ENCODE results near the gene OR51A4. TPM values are rescaled to one million over a fixed set of nuclear protein-coding genes. Genes with fewer than 3 reads are reported as not detected.

The OR51A4 gene
- total and polyA plus RNA-seq, 12 donors: not detected

DNA sequence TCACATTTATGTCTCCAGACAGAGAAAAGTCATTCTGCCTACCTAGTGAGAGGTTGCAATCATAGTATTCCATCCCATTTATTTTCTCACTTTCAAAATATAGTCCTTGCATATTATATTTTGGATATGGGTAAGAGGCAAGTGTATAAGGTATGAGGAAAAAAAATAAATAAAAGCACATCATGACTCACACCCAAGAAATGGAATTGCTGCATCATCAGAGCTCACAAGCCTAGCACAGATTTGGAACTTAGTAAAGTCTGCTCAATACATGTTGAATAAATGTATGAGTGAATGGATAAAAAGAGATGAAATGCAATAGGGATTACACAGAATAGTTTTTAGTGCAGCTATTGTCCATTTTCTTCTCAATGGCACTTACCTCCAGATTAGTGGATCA is 20.8 kb downstream of the OR51A4 start:
- DNase-seq (no peak), ATAC-seq (no peak)
- H3K36me3 ChIP-seq: no peaks in the 10 kb centered on the region
- H3K9me3 ChIP-seq: no peaks in the 10 kb centered on the region
- H3K27me3 ChIP-seq: no peaks in the 10 kb centered on the region
- no peak overlapping the region for H3K27ac ChIP-seq
- intact Hi-C loops (cut with DNase I): no loop called here
- no peak overlapping the region for H3K4me3 ChIP-seq
- no peak for TF ChIP-seq CTCF (IDR thresholded peaks at IDR 0.05)
- H3K4me1 ChIP-seq: no peaks in the 10 kb centered on the region

DNA sequence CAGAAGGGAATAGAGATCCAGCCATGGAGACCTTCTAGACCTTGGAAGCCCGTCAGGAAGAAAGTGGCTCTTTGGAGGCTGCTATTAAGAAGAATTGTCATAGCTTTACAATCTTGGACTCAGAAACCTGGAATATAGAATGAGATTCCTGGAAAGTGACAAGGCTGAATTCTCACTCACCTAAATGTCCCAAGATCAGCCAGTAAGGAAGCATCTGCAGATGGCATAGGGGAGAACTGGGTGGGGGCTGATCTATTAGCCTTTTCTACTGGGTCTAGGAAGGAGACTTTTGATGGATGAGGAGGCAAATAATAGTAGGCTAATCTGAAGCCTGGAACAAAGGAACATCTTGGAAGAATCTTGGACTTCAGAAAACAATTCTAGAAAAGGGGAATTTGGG is 23.2 kb downstream of the OR51A4 start, which contains the start of gene OR51G1:
TSS of gene OR51G1 (minus strand) at position 101 of the 400 bp plus-strand sequence. CDS start at position 101, 0 bp downstream.
- Histone ChIP-seq H3K27ac (no peak within 1 kb of the TSS), H3K36me3 (no peaks in the 10 kb centered on the region), H3K9me3 (no peaks in the 10 kb centered on the region), H3K4me3 (no peak within 1 kb of the TSS), H3K4me1 (no peaks in the 10 kb centered on the region), H3K27me3 (no peaks in the 10 kb centered on the region)
- intact Hi-C loops (cut with DNase I): no loop called here
- 70 to 73% methylated on average over 1 of the region's 1 CpG for WGBS, 2 donors
- no peak for ATAC-seq
- no peak for TF ChIP-seq CTCF (IDR thresholded peaks at IDR 0.05)
- DNase-seq: no peak

DNA sequence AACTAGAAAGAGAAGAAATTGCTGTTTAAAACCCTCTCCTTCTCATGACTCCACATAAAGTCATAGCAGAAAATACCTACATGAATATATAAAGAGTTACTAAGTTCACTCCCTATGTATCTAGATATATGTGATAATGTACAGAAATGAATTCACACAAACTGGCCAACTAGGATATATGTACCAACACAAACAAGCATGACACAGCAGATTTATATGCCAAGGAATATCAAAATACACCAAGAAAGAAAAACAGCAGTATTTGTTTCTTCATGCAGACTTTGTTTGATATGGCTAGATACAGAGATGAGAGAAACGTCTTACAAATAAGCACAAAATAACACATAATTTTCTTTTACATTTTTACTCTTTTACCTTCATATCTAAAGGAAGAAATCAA is 25.1 kb downstream of the OR51A4 start:
- ATAC-seq: no peak
- no peak for TF ChIP-seq CTCF (IDR thresholded peaks at IDR 0.05)
- intact Hi-C loops (cut with DNase I): no loop called here

DNA sequence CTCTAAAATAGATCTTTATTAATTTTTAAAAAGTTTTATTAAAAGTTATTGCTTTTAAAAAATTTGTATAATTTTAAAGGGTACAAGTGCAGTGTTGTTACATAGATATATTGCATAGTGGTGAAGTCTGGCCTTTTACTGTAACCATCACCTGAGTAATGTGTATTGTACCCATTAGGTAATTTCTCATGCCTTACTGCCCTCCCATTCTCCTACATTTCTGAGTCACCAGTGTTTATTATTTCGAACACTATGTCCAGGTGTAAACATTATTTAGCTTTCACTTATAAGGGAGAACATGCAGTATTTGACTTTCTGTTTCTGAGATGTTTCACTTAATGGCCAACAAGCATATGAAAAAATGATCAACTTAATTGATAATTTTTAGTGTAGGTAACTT is 25.6 kb downstream of the OR51A4 start:
- H3K4me1 ChIP-seq: no peaks in the 10 kb centered on the region
- H3K27ac ChIP-seq: no peak overlapping the region
- ATAC-seq (no peak), DNase-seq (no peak)
- no peaks in the 10 kb centered on the region for H3K9me3 ChIP-seq
- WGBS, 2 donors: 81% methylated on average over 1 of the region's 1 CpG
- H3K36me3 ChIP-seq: no peaks in the 10 kb centered on the region
- intact Hi-C loops (cut with DNase I): no loop called here
- H3K27me3 ChIP-seq: no peaks in the 10 kb centered on the region
- H3K4me3 ChIP-seq: no peak overlapping the region
- TF ChIP-seq CTCF (IDR thresholded peaks at IDR 0.05): no peak

More for the DNA sequence above, 25.1 kb downstream of the OR51A4 start:
- Histone ChIP-seq H3K27ac (no peak overlapping the region), H3K27me3 (no peaks in the 10 kb centered on the region), H3K4me1 (no peaks in the 10 kb centered on the region), H3K36me3 (no peaks in the 10 kb centered on the region), H3K4me3 (no peak overlapping the region), H3K9me3 (no peaks in the 10 kb centered on the region)
- WGBS, 2 donors: 66 to 74% methylated on average over 1 of the region's 1 CpG
- no peak for DNase-seq

Data from heart right ventricle (tissue), 16 donors.